Dedifferentiated amniotic fluid mesenchymal stem cell (primary cell): ENCODE data around the gene CAMK2B.

ENCODE experiments used
- DNase-seq: peaks from one replicate; pipeline ENCODE4 v3.0.0-alpha.2; 2016; ENCODE audit errors: extremely low spot score

Gene CAMK2B

GRCh38 chr7:44167920-44168319, 157.5 kb downstream of the CAMK2B start:
- no peak for DNase-seq
